GM12874 (cell line): Measurements from ENCODE around the gene CYB5RL.

Experiments used
- TF ChIP-seq, protein P1 (sequence below): IDR thresholded peaks from 2 replicates; pipeline ENCODE4 v1.5.1; 2011; ENCODE audit warnings: low read depth, mild to moderate bottlenecking, control low read depth, low read length, moderate library complexity; ENCODE audit not compliant: insufficient read depth

The CYB5RL gene

GRCh38 chr1:54169068-54169467 lies 30.8 kb downstream of the CYB5RL start:
- TF ChIP-seq, protein P1, sequence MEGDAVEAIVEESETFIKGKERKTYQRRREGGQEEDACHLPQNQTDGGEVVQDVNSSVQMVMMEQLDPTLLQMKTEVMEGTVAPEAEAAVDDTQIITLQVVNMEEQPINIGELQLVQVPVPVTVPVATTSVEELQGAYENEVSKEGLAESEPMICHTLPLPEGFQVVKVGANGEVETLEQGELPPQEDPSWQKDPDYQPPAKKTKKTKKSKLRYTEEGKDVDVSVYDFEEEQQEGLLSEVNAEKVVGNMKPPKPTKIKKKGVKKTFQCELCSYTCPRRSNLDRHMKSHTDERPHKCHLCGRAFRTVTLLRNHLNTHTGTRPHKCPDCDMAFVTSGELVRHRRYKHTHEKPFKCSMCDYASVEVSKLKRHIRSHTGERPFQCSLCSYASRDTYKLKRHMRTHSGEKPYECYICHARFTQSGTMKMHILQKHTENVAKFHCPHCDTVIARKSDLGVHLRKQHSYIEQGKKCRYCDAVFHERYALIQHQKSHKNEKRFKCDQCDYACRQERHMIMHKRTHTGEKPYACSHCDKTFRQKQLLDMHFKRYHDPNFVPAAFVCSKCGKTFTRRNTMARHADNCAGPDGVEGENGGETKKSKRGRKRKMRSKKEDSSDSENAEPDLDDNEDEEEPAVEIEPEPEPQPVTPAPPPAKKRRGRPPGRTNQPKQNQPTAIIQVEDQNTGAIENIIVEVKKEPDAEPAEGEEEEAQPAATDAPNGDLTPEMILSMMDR: no peak

GRCh38 chr1:54168206-54168965 lies 31.4 kb downstream of the CYB5RL start:
- TF ChIP-seq, protein P1: no peak

GRCh38 chr1:54167422-54168139 lies 32.2 kb downstream of the CYB5RL start:
- TF ChIP-seq, protein P1: no peak

DNA sequence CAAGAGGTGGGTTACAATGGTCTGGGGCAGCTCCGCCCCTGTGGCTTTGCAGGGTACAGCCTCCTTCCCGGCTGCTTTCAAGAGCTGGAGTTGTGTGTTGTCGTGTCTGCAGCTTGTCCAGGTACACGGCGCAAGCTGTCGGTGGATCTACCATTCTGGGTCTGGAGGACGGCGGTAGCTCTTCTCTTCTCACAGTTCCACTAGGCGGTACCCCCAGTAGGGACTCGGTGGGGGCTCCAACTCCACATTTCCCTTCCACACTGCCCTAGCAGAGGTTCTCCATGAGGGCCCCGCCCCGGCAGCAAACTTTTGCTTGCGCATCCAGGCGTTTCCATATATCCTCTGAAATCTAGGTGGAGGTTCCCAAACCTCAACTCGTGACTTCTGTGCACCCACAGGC lies 34.7 kb downstream of the CYB5RL start:
- TF ChIP-seq, protein P1: no peak

DNA sequence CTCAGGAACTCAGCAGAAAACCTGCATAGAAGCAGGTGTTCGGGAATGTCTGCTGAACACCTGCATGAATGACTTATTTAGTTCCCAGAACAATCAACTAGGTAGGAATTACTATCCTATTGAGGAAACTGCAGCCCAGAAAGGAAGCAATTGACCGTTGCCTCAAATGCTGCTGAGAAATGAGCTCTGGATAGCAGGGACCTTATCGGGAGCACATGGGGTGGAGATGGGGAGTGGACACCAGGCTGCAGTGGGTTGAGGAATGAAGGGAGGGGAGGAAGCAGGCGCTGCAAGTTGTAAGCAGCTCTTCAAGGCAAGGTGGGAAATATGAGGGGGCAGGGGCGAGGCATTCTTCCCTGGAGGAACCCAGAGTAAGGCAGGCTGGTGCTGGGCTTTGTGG lies 36.3 kb downstream of the CYB5RL start:
- TF ChIP-seq, protein P1: no peak

- TF ChIP-seq, protein P1: no peak
Observed at GRCh38 chr1:54163051-54163450, 36.8 kb downstream of the CYB5RL start.

GRCh38 chr1:54161495-54162168 lies 38.2 kb downstream of the CYB5RL start:
- TF ChIP-seq, protein P1: no peak
